Muscle layer of duodenum (tissue), 2 donors: ENCODE measurements around the gene RPS5.
"Not testable (repeated sequence)": the region's sequence is repeated elsewhere in the genome, so short reads cannot be mapped to it uniquely, and the experiment has no call there.

ENCODE experiments used
- H3K27ac ChIP-seq: one replicate; pipeline ENCODE4 v1.7.0; 2013; ENCODE audit warnings: mild to moderate bottlenecking, low read length
- H3K27me3 ChIP-seq: one replicate; pipeline ENCODE4 v1.7.0; 2013; ENCODE audit warnings: low read depth, mild to moderate bottlenecking, control low read depth, low read length
- H3K36me3 ChIP-seq, 2 donors: one replicate each; pipeline ENCODE4 v1.7.0; 2013; ENCODE audit warnings: low read length in 2 of 2, control low read depth in 1 of 2, mild to moderate bottlenecking in 1 of 2; ENCODE audit not compliant: insufficient read depth in 2 of 2, control insufficient read depth in 1 of 2
- H3K4me1 ChIP-seq, 2 donors: one replicate each; pipeline ENCODE4 v1.7.0; 2013; ENCODE audit warnings: low read length in 2 of 2, mild to moderate bottlenecking in 2 of 2, control low read depth in 1 of 2, moderate library complexity in 1 of 2; ENCODE audit not compliant: insufficient read depth in 2 of 2, control insufficient read depth in 1 of 2
- H3K4me3 ChIP-seq, 2 donors: one replicate each; pipeline ENCODE4 v1.7.0; 2013; ENCODE audit warnings: low read length in 2 of 2, low read depth in 1 of 2, mild to moderate bottlenecking in 1 of 2
- H3K9me3 ChIP-seq, 2 donors: one replicate each; pipeline ENCODE4 v1.7.0; 2013; ENCODE audit warnings: low read length in 2 of 2, control low read depth in 1 of 2, mild to moderate bottlenecking in 1 of 2; ENCODE audit not compliant: control insufficient read depth in 1 of 2
- donor health status: healthy.

The RPS5 gene

GRCh38 chr19:58362272-58362994 lies 24.6 kb upstream of the RPS5 start, which contains the start of gene ZNF497:
ZNF497 (minus strand) TSS chr19:58362751; CDS start chr19:58357635, 5,116 bp downstream.
- H3K27me3 ChIP-seq, result no peaks in the 10 kb centered on the region
- no peaks in the 10 kb centered on the region for H3K9me3 ChIP-seq
- peak within 1 kb of the TSS; percentile 96 for H3K27ac ChIP-seq
- peak within 1 kb of the TSS; percentile 86 to 88 for H3K4me3 ChIP-seq
- peaks cover 0 to 8% of the 10 kb centered on the region in 2 donors for H3K36me3 ChIP-seq
- peaks cover 0 to 9% of the 10 kb centered on the region in 2 donors for H3K4me1 ChIP-seq

GRCh38 chr19:58364146-58364545 lies 22.9 kb upstream of the RPS5 start:
- no peak overlapping the region for H3K27ac ChIP-seq
- H3K4me3 ChIP-seq, result no peak overlapping the region
- H3K36me3 ChIP-seq, result peaks cover 0 to 8% of the 10 kb centered on the region in 2 donors
- no peaks in the 10 kb centered on the region for H3K9me3 ChIP-seq
- peaks cover 0 to 11% of the 10 kb centered on the region in 2 donors for H3K4me1 ChIP-seq
- H3K27me3 ChIP-seq, result no peaks in the 10 kb centered on the region

GRCh38 chr19:58366585-58367430 lies 20.3 kb upstream of the RPS5 start:
- Histone ChIP-seq H3K27ac (no peak overlapping the region), H3K36me3 (peaks cover 0 to 8% of the 10 kb centered on the region in 2 donors), H3K9me3 (no peaks in the 10 kb centered on the region), H3K4me1 (peaks cover 0 to 5% of the 10 kb centered on the region in 2 donors), H3K4me3 (no peak overlapping the region), H3K27me3 (no peaks in the 10 kb centered on the region)

- H3K4me1 ChIP-seq, result peaks cover 0 to 5% of the 10 kb centered on the region in 2 donors
- no peaks in the 10 kb centered on the region for H3K9me3 ChIP-seq
- no peaks in the 10 kb centered on the region for H3K27me3 ChIP-seq
- peaks cover 0 to 8% of the 10 kb centered on the region in 2 donors for H3K36me3 ChIP-seq
- no peak overlapping the region for H3K4me3 ChIP-seq
- no peak overlapping the region for H3K27ac ChIP-seq
These were observed 19.2 kb upstream of the RPS5 start for GRCh38 chr19:58367698-58368454.

GRCh38 chr19:58368561-58369360 lies 18.3 kb upstream of the RPS5 start:
- Histone ChIP-seq H3K4me3 (no peak overlapping the region), H3K27ac (no peak overlapping the region), H3K27me3 (no peaks in the 10 kb centered on the region), H3K4me1 (peaks cover 0 to 5% of the 10 kb centered on the region in 2 donors), H3K36me3 (peaks cover 0 to 8% of the 10 kb centered on the region in 2 donors), H3K9me3 (no peaks in the 10 kb centered on the region)

GRCh38 chr19:58372311-58373133 lies 14.5 kb upstream of the RPS5 start:
- H3K4me1 ChIP-seq, result peaks cover 0 to under 1% of the 10 kb centered on the region in 2 donors
- H3K36me3 ChIP-seq, result no peaks in the 10 kb centered on the region
- H3K9me3 ChIP-seq, result no peaks in the 10 kb centered on the region
- H3K4me3 ChIP-seq, result no peak overlapping the region
- H3K27me3 ChIP-seq, result no peaks in the 10 kb centered on the region
- no peak overlapping the region for H3K27ac ChIP-seq

- H3K4me3 ChIP-seq, result no peak overlapping the region
- H3K27ac ChIP-seq, result no peak overlapping the region
- H3K4me1 ChIP-seq, result peaks cover 0 to under 1% of the 10 kb centered on the region in 2 donors
- H3K9me3 ChIP-seq, result no peaks in the 10 kb centered on the region
- H3K27me3 ChIP-seq, result no peaks in the 10 kb centered on the region
- no peaks in the 10 kb centered on the region for H3K36me3 ChIP-seq
These were observed 12.9 kb upstream of the RPS5 start for GRCh38 chr19:58374200-58374599.

- not testable (repeated sequence) for H3K9me3 ChIP-seq, H3K27ac ChIP-seq, H3K36me3 ChIP-seq, H3K4me3 ChIP-seq, H3K27me3 ChIP-seq
- peaks cover 4 to 18% of the 10 kb centered on the region in 2 donors for H3K4me1 ChIP-seq
These were observed 10.3 kb upstream of the RPS5 start for GRCh38 chr19:58376724-58377123.

GRCh38 chr19:58379246-58379645 lies 7.8 kb upstream of the RPS5 start:
- H3K4me3 ChIP-seq, result no peak overlapping the region
- no peak overlapping the region for H3K27ac ChIP-seq
- peaks cover 7 to 24% of the 10 kb centered on the region in 2 donors for H3K4me1 ChIP-seq
- H3K36me3 ChIP-seq, result no peaks in the 10 kb centered on the region
- H3K9me3 ChIP-seq, result no peaks in the 10 kb centered on the region
- no peaks in the 10 kb centered on the region for H3K27me3 ChIP-seq
